Loucy (cell line): Measurements from ENCODE around the gene SYT2.

Experiments
- EZH2phosphoT487 ChIP-seq: fragments of 200-600 bp; IDR thresholded peaks from 2 replicates; pipeline ENCODE4 v1.6.1; 2018; ENCODE audit warnings: antibody characterized with exemption, mild to moderate bottlenecking, moderate library complexity, borderline replicate concordance
- TF ChIP-seq, protein P1 (sequence below): fragments of 200-600 bp; sonication (generic); conservative IDR thresholded peaks from 2 replicates; pipeline ENCODE4 v1.5.1; 2014; ENCODE audit warnings: mild to moderate bottlenecking, antibody characterized with exemption, low read length

DNA sequence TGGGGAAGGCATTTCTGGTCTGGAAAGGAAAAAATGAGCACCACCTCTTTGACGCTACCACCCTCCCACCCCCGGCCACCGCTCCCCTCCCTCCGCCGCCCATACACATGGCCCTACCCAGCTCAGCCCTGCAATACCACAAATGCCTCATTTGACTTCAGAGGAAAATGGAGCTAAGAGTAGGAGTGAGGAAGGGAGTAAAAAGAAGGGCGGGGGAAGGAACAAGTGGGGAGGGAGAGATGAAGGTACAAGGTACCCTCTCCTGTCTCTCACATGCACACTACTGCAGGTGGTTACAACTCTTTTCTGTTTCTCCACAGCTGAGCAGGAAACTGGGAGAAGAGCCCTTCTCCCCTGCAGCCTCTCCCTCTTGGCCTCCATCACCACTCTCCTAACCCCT is 7.1 kb downstream of the SYT2 start:
- TF ChIP-seq, protein P1, sequence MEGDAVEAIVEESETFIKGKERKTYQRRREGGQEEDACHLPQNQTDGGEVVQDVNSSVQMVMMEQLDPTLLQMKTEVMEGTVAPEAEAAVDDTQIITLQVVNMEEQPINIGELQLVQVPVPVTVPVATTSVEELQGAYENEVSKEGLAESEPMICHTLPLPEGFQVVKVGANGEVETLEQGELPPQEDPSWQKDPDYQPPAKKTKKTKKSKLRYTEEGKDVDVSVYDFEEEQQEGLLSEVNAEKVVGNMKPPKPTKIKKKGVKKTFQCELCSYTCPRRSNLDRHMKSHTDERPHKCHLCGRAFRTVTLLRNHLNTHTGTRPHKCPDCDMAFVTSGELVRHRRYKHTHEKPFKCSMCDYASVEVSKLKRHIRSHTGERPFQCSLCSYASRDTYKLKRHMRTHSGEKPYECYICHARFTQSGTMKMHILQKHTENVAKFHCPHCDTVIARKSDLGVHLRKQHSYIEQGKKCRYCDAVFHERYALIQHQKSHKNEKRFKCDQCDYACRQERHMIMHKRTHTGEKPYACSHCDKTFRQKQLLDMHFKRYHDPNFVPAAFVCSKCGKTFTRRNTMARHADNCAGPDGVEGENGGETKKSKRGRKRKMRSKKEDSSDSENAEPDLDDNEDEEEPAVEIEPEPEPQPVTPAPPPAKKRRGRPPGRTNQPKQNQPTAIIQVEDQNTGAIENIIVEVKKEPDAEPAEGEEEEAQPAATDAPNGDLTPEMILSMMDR: no peak
- no peak for TF ChIP-seq EZH2phosphoT487
